SK-N-SH (cell line): Measurements from ENCODE around the gene AFF1. TPM values are rescaled to one million over a fixed set of nuclear protein-coding genes. Genes with fewer than 3 reads are reported as not detected.

Experiments used
- CTCF ChIA-PET: fragments of 300-600, 350-600 bp; formaldehyde crosslinking; extraction: SDS; loops from one replicate; lab custom pipeline; 2021; lab: Yijun Ruan, JAX
- POLR2A ChIA-PET: fragments of 350-600 bp; sonication (Branson Sonifier 250); formaldehyde crosslinking; extraction: SDS; loops from one replicate; lab custom pipeline; 2020; ENCODE audit warnings: antibody characterized with exemption, inconsistent platforms; lab: Yijun Ruan, JAX
- DNase-seq: peaks from one replicate; pipeline ENCODE4 v3.0.0; 2012
- H2AFZ ChIP-seq: fragments of 200-600 bp; sonication (generic); 2 replicates; pipeline ENCODE4 v1.8.1; 2016; ENCODE audit warnings: antibody characterized with exemption, mild to moderate bottlenecking, low read depth
- H3F3A ChIP-seq: fragments of 200-600 bp; sonication (generic); replicated peaks from 2 replicates; pipeline ENCODE3; 2016; ENCODE audit warnings: antibody characterized with exemption, mild to moderate bottlenecking; ENCODE audit not compliant: insufficient read depth
- H3K27ac ChIP-seq, 2 experiments: fragments of 200-500 bp in 1 of 2; fragments of 200-600 bp in 1 of 2; sonication (Bioruptor generic) in 1 of 2; sonication (generic), shearing (Covaris generic) in 1 of 2; 2 replicates each; pipeline versions ENCODE4 v1.5.1 to v1.6.1; 2014 to 2016; ENCODE audit warnings: low read depth in 2 of 2, inconsistent platforms in 1 of 2, low read length in 1 of 2, mild to moderate bottlenecking in 1 of 2, mixed read lengths in 1 of 2
- H3K27me3 ChIP-seq: fragments of 200-600 bp; sonication (generic), shearing (Covaris generic); 2 replicates; pipeline ENCODE4 v1.6.1; 2016; ENCODE audit warnings: mixed run types; ENCODE audit not compliant: insufficient read depth
- H3K36me3 ChIP-seq, 2 experiments: fragments of 200-500 bp in 1 of 2; fragments of 200-600 bp in 1 of 2; sonication (Bioruptor generic) in 1 of 2; sonication (generic) in 1 of 2; replicated peaks in 1 of 2; 2 replicates each; pipeline versions ENCODE3 to v1.5.1; 2014 to 2016; ENCODE audit warnings: low read length in 1 of 2, mild to moderate bottlenecking in 1 of 2; ENCODE audit not compliant: insufficient read depth in 2 of 2, control insufficient read depth in 1 of 2
- H3K4me1 ChIP-seq, 2 experiments: fragments of 200-500 bp in 1 of 2; fragments of 200-600 bp in 1 of 2; sonication (Bioruptor generic) in 1 of 2; sonication (generic), shearing (Covaris generic) in 1 of 2; 2 replicates each; pipeline versions ENCODE4 v1.5.1 to v1.6.1; 2014 to 2016; ENCODE audit warnings: low read depth in 1 of 2, low read length in 1 of 2, mixed run types in 1 of 2; ENCODE audit not compliant: insufficient read depth in 2 of 2, control insufficient read depth in 1 of 2
- H3K4me2 ChIP-seq: fragments of 200-600 bp; sonication (generic), shearing (Covaris generic); 2 replicates; pipeline ENCODE4 v1.6.1; 2017; ENCODE audit warnings: mixed run types
- H3K4me3 ChIP-seq, 2 experiments: fragments of 200-500 bp in 1 of 2; fragments of 200-600 bp in 1 of 2; sonication (Bioruptor generic) in 1 of 2; sonication (generic), shearing (Covaris generic) in 1 of 2; 2 replicates each; pipeline versions ENCODE4 v1.5.1 to v1.8.1; 2014 to 2016; ENCODE audit warnings: low read depth in 2 of 2, inconsistent platforms in 1 of 2, low read length in 1 of 2, mild to moderate bottlenecking in 1 of 2, mixed read lengths in 1 of 2, moderate library complexity in 1 of 2
- H3K79me2 ChIP-seq: fragments of 200-600 bp; sonication (generic); 2 replicates; pipeline ENCODE4 v1.8.1; 2017; ENCODE audit warnings: mild to moderate bottlenecking; ENCODE audit not compliant: insufficient read depth
- H3K9ac ChIP-seq: fragments of 200-600 bp; sonication (generic); 2 replicates; pipeline ENCODE4 v1.6.1; 2017; ENCODE audit warnings: mixed run types
- H3K9me2 ChIP-seq: fragments of 200-600 bp; sonication (generic); 2 replicates; pipeline ENCODE4 v1.6.1; 2017; ENCODE audit warnings: mixed run types
- H3K9me3 ChIP-seq: fragments of 200-600 bp; sonication (generic); 2 replicates; pipeline ENCODE4 v1.6.1; 2017; ENCODE audit warnings: mixed run types, mild to moderate bottlenecking, moderate library complexity
- H4K20me1 ChIP-seq: fragments of 200-600 bp; sonication (generic); 2 replicates; pipeline ENCODE4 v1.6.1; 2017; ENCODE audit warnings: mild to moderate bottlenecking, mixed run types; ENCODE audit not compliant: insufficient read depth
- EZH2phosphoT487 ChIP-seq: fragments of 200-600 bp; sonication (generic); IDR thresholded peaks from 2 replicates; pipeline ENCODE4 v1.6.1; 2017; ENCODE audit warnings: low read depth, mixed run types, mild to moderate bottlenecking, antibody characterized with exemption, moderate library complexity, borderline replicate concordance
- FOXM1 ChIP-seq: IDR thresholded peaks from 2 replicates; pipeline ENCODE4 v1.4.0; 2012; ENCODE audit warnings: low read depth, mild to moderate bottlenecking
- GABPA ChIP-seq: IDR thresholded peaks from 2 replicates; pipeline ENCODE4 v1.4.0; 2012; ENCODE audit warnings: low read depth, mild to moderate bottlenecking
- GATA2 ChIP-seq: sonication (generic); formaldehyde crosslinking; IDR thresholded peaks from 2 replicates; pipeline ENCODE4 v1.5.0; 2020; ENCODE audit warnings: mild to moderate bottlenecking, missing genetic modification reagents
- IRF3 ChIP-seq: fragments of 150-350 bp; IDR thresholded peaks from 2 replicates; pipeline ENCODE4 v1.6.1; 2016; ENCODE audit warnings: mild to moderate bottlenecking, low read depth, low read length
- JUND ChIP-seq: IDR thresholded peaks from 2 replicates; pipeline ENCODE4 v1.4.0; 2012
- MAX ChIP-seq: IDR thresholded peaks from 2 replicates; pipeline ENCODE4 v1.4.0; 2012; ENCODE audit warnings: low read depth
- MEF2A ChIP-seq: IDR thresholded peaks from 2 replicates; pipeline ENCODE4 v1.4.0; 2012; ENCODE audit warnings: low read depth, borderline replicate concordance
- MXI1 ChIP-seq: IDR thresholded peaks from 2 replicates; pipeline ENCODE4 v1.6.1; 2012; ENCODE audit warnings: mild to moderate bottlenecking, low read depth, low read length, improper control_type of control experiment
- NRF1 ChIP-seq: IDR thresholded peaks from 2 replicates; pipeline ENCODE4 v1.6.1; 2012; ENCODE audit warnings: low read depth, mild to moderate bottlenecking, low read length
- RAD21 ChIP-seq: IDR thresholded peaks from 2 replicates; pipeline ENCODE4 v1.6.1; 2012; ENCODE audit warnings: mild to moderate bottlenecking, low read length
- RFX5 ChIP-seq: IDR thresholded peaks from 2 replicates; pipeline ENCODE4 v1.6.1; 2012; ENCODE audit warnings: mild to moderate bottlenecking, improper control_type of control experiment, low read length
- RXRA ChIP-seq: IDR thresholded peaks from 2 replicates; pipeline ENCODE4 v1.4.0; 2012; ENCODE audit warnings: low read depth, mild to moderate bottlenecking, borderline replicate concordance
- SMC3 ChIP-seq: IDR thresholded peaks from 2 replicates; pipeline ENCODE4 v1.6.1; 2012; ENCODE audit warnings: low read depth, low read length, improper control_type of control experiment
- USF1 ChIP-seq: IDR thresholded peaks from 2 replicates; pipeline ENCODE4 v1.4.0; 2012; ENCODE audit warnings: low read depth, borderline replicate concordance
- ZBTB33 ChIP-seq: IDR thresholded peaks from 2 replicates; pipeline ENCODE4 v1.4.0; 2012; ENCODE audit warnings: low read depth, borderline replicate concordance
- WGBS: methylation state at CpG from one replicate; pipeline ENCODE4 v1.1.6; 2017; ENCODE audit warnings: low lambda C conversion rate; 5-methylcytosine and 5-hydroxymethylcytosine counted together
- polyA plus RNA-seq, 3 experiments: library from polyadenylated mRNA; depleted of rRNA; stranded (reverse); fragments of >200 nt; gene quantifications; 2 replicates each; pipeline ENCODE4 v1.2.3, GENCODE V29; 2012

AFF1 gene
- polyA plus RNA-seq, 1 of the 3 experiments (the other 2 are of a cell fraction) = 2.7 TPM

GRCh38 chr4:86990510-86990909 is 55.7 kb downstream of the AFF1 start:
- DNase-seq = no peak
- no peak overlapping the region for H3K27ac ChIP-seq
- no peaks in the 10 kb centered on the region for H3K4me1 ChIP-seq
- no peaks in the 10 kb centered on the region for H3K9me2 ChIP-seq
- no peaks in the 10 kb centered on the region for H3K36me3 ChIP-seq
- ChIA-PET CTCF (no interaction called here), POLR2A (no interaction called here)
- no peak overlapping the region for H2AFZ ChIP-seq
- 100% methylated on average over 3 of the region's 3 CpGs for WGBS
- H3K27me3 ChIP-seq = no peaks in the 10 kb centered on the region
- no peaks in the 10 kb centered on the region for H3K9me3 ChIP-seq
- H3K79me2 ChIP-seq = no peaks in the 10 kb centered on the region
- H3K4me2 ChIP-seq = no peak overlapping the region
- H3K9ac ChIP-seq = no peak overlapping the region
- no peaks in the 10 kb centered on the region for H4K20me1 ChIP-seq
- H3K4me3 ChIP-seq = no peak overlapping the region
- TF ChIP-seq RXRA (no peak), EZH2phosphoT487 (no peak), MEF2A (no peak)
- no peaks in the 10 kb centered on the region for H3F3A ChIP-seq

GRCh38 chr4:86991994-86992393 is 57.2 kb downstream of the AFF1 start:
- POLR2A ChIA-PET = no interaction called here
- Histone ChIP-seq H3K36me3 (no peaks in the 10 kb centered on the region), H3F3A (no peaks in the 10 kb centered on the region), H2AFZ (no peak overlapping the region), H3K9me2 (no peaks in the 10 kb centered on the region), H3K27me3 (no peaks in the 10 kb centered on the region), H4K20me1 (no peaks in the 10 kb centered on the region), H3K4me3 (no peak overlapping the region), H3K79me2 (no peaks in the 10 kb centered on the region), H3K9ac (no peak overlapping the region)
- CTCF ChIA-PET = interaction anchor here (1.6 kb wide), 1 partner anchor 12 kb away, joined by 3 read pairs; no protein-coding TSS in a partner anchor
- 89% methylated on average over 1 of the region's 1 CpG for WGBS
- TF ChIP-seq NRF1 (no peak), SMC3 (no peak), MAX (no peak), FOXM1 (no peak), RFX5 (no peak), EZH2phosphoT487 (no peak), ZBTB33 (no peak), MXI1 (no peak), IRF3 (no peak), GABPA (no peak), MEF2A (no peak), RAD21 (no peak), USF1 (no peak), JUND (no peak), GATA2 (CRISPR knock-in tag) (no peak)
- TF ChIP-seq, all 33 proteins: peak for 0
- Histone ChIP-seq H3K9me3 (no peaks in the 10 kb centered on the region), H3K27ac (no peak overlapping the region), H3K4me2 (no peak overlapping the region), H3K4me1 (no peaks in the 10 kb centered on the region)
- DNase-seq = no peak
